ENCODE measurements around the gene OSTN.

DNA sequence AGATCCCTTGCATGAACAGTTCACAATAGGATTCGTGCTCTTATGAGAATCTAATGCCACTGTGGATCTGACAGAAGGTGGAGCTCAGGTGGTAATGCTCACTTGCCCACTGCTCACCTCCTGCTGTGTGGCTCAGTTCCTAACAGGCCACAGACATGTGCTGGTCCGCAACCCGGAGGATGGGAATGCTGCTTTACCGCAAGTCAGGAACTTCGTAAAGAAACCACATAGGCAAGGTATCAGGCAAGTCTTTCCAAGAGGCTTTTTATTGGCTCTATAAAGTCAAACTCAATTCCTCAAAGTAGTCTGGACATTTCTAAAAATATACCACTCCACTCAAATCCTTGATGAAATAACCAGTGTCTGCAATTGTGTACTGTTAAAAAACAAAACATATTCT lies 56.1 kb downstream of the OSTN start:
- no peak for TF ChIP-seq ZFX (IDR thresholded peaks at IDR 0.05; ENCODE audit: borderline replicate concordance)
- TF ChIP-seq, protein P1, sequence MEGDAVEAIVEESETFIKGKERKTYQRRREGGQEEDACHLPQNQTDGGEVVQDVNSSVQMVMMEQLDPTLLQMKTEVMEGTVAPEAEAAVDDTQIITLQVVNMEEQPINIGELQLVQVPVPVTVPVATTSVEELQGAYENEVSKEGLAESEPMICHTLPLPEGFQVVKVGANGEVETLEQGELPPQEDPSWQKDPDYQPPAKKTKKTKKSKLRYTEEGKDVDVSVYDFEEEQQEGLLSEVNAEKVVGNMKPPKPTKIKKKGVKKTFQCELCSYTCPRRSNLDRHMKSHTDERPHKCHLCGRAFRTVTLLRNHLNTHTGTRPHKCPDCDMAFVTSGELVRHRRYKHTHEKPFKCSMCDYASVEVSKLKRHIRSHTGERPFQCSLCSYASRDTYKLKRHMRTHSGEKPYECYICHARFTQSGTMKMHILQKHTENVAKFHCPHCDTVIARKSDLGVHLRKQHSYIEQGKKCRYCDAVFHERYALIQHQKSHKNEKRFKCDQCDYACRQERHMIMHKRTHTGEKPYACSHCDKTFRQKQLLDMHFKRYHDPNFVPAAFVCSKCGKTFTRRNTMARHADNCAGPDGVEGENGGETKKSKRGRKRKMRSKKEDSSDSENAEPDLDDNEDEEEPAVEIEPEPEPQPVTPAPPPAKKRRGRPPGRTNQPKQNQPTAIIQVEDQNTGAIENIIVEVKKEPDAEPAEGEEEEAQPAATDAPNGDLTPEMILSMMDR (IDR thresholded peaks at IDR 0.05): no peak
